ENCODE measurements around the gene KRTAP19-1. TPM values are rescaled to one million over a fixed set of nuclear protein-coding genes. Genes with fewer than 3 reads are reported as not detected.

Gene KRTAP19-1
- total RNA-seq, 2 donors from 2014 or later, result not detected

DNA sequence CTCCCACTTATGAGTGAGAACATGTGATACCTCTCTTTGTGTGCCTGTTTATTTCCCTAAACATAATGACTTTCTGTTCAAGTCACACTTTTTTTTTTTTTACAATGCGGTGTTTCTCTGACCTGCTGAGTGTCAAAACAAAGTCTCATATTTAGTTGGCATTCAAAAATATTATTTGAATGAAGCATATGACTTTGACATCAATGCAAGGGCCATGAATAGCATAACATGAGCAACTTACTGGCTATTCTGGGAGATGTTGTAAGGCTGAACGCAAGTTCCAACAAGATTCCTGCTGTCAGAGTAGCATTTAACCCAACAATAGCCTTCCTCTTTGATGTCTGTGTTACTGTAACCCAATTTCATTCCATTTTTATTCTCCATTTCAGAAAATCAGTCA, 2.0 kb upstream of the KRTAP19-1 start:
- no peaks in the 10 kb centered on the region for H3K36me3 ChIP-seq (replicated peaks in 1 of 2; ENCODE audit: insufficient read depth in 1 of 2, low read depth in 2 of 2)
- DNase-seq (no peak), ATAC-seq (no peak)
- no peak overlapping the region for H3K27ac ChIP-seq
- TF ChIP-seq POLR2A (IDR thresholded peaks at IDR 0.05), result no peak
- TF ChIP-seq, protein P1, sequence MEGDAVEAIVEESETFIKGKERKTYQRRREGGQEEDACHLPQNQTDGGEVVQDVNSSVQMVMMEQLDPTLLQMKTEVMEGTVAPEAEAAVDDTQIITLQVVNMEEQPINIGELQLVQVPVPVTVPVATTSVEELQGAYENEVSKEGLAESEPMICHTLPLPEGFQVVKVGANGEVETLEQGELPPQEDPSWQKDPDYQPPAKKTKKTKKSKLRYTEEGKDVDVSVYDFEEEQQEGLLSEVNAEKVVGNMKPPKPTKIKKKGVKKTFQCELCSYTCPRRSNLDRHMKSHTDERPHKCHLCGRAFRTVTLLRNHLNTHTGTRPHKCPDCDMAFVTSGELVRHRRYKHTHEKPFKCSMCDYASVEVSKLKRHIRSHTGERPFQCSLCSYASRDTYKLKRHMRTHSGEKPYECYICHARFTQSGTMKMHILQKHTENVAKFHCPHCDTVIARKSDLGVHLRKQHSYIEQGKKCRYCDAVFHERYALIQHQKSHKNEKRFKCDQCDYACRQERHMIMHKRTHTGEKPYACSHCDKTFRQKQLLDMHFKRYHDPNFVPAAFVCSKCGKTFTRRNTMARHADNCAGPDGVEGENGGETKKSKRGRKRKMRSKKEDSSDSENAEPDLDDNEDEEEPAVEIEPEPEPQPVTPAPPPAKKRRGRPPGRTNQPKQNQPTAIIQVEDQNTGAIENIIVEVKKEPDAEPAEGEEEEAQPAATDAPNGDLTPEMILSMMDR (IDR thresholded peaks at IDR 0.05), result no peak
- no peaks in the 10 kb centered on the region for H3K27me3 ChIP-seq
- WGBS, 2 donors, result 65% methylated on average over 2 of the region's 2 CpGs
- H3K4me1 ChIP-seq, result no peaks in the 10 kb centered on the region
- H3K9me3 ChIP-seq, result peaks cover 0 to 11% (median 0%) of the 10 kb centered on the region in 3 donors
- H3K4me3 ChIP-seq, result no peak overlapping the region
- intact Hi-C loops (cut with DNase I), result no loop called here

DNA sequence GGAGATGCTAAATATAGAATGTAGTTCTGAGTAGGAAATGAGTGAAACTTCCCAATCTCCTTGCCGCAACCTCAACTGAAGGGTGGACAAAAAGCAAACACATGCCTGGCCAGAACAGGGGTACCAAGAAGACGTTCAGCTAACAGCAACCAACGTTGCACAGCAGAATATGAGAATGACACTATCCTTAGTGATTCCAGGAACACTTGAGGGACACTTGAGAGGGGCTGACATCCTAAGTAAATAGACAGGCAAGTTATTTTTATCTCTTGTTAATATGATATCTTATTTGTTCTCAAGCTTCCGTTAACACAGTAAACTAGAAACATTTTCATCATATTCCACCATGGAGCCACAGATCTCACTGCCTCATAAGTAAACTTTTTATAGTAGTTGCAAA, 908 bp downstream of the KRTAP19-1 start:
- Histone ChIP-seq H3K36me3 (replicated peaks in 1 of 2; ENCODE audit: insufficient read depth in 1 of 2, low read depth in 2 of 2) (no peaks in the 10 kb centered on the region), H3K4me3 (no peak overlapping the region), H3K4me1 (no peaks in the 10 kb centered on the region), H3K27me3 (no peaks in the 10 kb centered on the region), H3K27ac (no peak overlapping the region), H3K9me3 (no peaks in the 10 kb centered on the region)
- TF ChIP-seq, protein P1 (IDR thresholded peaks at IDR 0.05), result no peak
- no peak for TF ChIP-seq POLR2A (IDR thresholded peaks at IDR 0.05)
- DNase-seq (no peak), ATAC-seq (no peak)
- 40 to 46% methylated on average over 4 of the region's 4 CpGs for WGBS, 2 donors
- intact Hi-C loops (cut with DNase I), result no loop called here

DNA sequence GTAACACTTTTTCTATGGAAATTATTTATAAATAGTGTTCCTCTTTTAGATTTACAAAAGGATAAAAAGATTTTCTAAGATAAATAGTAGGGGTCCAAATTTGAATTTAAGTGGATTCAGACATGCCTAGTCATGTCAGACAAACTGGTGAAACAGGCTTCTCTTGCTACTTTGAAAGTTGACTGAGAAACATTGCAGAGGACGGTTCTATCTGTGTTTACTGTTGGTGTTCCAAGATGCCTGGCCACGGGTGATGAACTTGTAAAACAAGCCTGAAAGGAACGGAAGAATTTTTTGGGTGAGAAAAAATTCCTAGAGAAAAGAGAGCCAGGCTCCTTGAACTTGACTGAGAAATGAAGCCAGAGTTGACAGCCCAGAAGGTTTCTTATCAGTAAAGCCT, 2.2 kb downstream of the KRTAP19-1 start:
- Histone ChIP-seq H3K4me3 (no peak overlapping the region), H3K27ac (no peak overlapping the region), H3K9me3 (no peaks in the 10 kb centered on the region), H3K27me3 (no peaks in the 10 kb centered on the region), H3K36me3 (replicated peaks in 1 of 2; ENCODE audit: insufficient read depth in 1 of 2, low read depth in 2 of 2) (no peaks in the 10 kb centered on the region), H3K4me1 (no peaks in the 10 kb centered on the region)
- 15 to 20% methylated on average over 3 of the region's 3 CpGs for WGBS, 2 donors
- no peak for DNase-seq
- no peak for ATAC-seq
- no peak for TF ChIP-seq POLR2A (IDR thresholded peaks at IDR 0.05)
- TF ChIP-seq, protein P1 (IDR thresholded peaks at IDR 0.05), result no peak
- intact Hi-C loops (cut with DNase I), result no loop called here

DNA sequence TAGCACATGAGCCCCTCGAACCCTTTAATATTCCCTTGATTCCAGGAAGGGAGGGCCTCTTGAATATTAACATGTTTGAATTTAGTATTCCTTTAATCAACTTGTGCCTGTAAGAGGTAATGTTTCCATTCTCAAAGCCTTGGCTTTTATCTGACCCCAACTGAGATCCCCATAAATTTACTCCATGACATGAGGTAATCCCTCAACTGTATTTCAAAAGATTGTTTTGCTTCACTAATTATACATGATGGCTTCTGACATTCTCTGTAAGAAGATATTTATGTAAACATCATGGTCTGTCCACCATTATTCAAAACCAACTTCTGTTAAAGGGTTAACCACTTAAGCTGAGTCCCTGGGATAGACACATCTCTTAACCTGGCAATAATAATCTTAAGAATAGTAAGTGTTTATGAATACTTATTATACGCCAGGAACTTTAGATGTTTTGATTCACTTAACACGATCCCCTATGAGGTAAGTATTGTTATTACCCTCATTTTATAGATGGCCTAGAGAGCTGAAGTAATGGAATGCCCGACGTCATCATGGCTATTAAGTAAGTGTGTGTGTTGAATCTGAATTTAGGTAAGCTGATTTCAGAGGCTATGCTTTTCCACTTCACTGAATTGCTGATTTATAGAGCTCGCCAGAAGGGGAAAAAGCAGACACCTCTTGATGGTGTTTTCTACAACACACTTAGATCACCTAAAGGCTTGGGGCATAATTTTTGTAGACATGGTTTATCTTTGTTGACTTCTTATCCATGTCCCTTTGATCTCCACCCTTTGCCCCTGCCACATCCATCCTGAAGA, 11.1 kb downstream of the KRTAP19-1 start:
- H3K9me3 ChIP-seq, result no peaks in the 10 kb centered on the region
- ATAC-seq, result no peak
- 47 to 67% methylated on average over 6 of the region's 6 CpGs for WGBS, 2 donors
- intact Hi-C loops (cut with DNase I), result no loop called here
- TF ChIP-seq POLR2A (IDR thresholded peaks at IDR 0.05), result no peak
- TF ChIP-seq, protein P1 (IDR thresholded peaks at IDR 0.05), result no peak
- no peak overlapping the region for H3K27ac ChIP-seq
- no peak overlapping the region for H3K4me3 ChIP-seq
- no peaks in the 10 kb centered on the region for H3K27me3 ChIP-seq
- no peaks in the 10 kb centered on the region for H3K36me3 ChIP-seq (replicated peaks in 1 of 2; ENCODE audit: insufficient read depth in 1 of 2, low read depth in 2 of 2)
- DNase-seq, result no peak
- no peaks in the 10 kb centered on the region for H3K4me1 ChIP-seq

GRCh38 chr21:30463713-30464112, 16.5 kb downstream of the KRTAP19-1 start:
- H3K36me3 ChIP-seq (replicated peaks in 1 of 2; ENCODE audit: insufficient read depth in 1 of 2, low read depth in 2 of 2), result no peaks in the 10 kb centered on the region
- no peaks in the 10 kb centered on the region for H3K4me1 ChIP-seq
- H3K4me3 ChIP-seq, result no peak overlapping the region
- H3K9me3 ChIP-seq, result no peaks in the 10 kb centered on the region
- 23 to 32% methylated on average over 3 of the region's 3 CpGs for WGBS, 2 donors
- intact Hi-C loops (cut with DNase I), result no loop called here
- DNase-seq (no peak), ATAC-seq (no peak)
- TF ChIP-seq POLR2A (IDR thresholded peaks at IDR 0.05), result no peak
- TF ChIP-seq, protein P1 (IDR thresholded peaks at IDR 0.05), result peak in 4 of 7 experiments; percentile 26 to 36 (median 32)
- no peaks in the 10 kb centered on the region for H3K27me3 ChIP-seq
- H3K27ac ChIP-seq, result no peak overlapping the region
